ENCODE data around the gene ESRRG. TPM values are rescaled to one million over a fixed set of nuclear protein-coding genes. Genes with fewer than 3 reads are reported as not detected.

The ESRRG gene
- total and polyA plus RNA-seq, 2 donors (not counting 1 experiment from before 2014, with no cell fraction given), result 0.15 to 0.83 TPM

- no peaks in the 10 kb centered on the region for H4K20me1 ChIP-seq (ENCODE audit: control insufficient read depth, extremely low read depth, insufficient read depth, low read length)
- no peak overlapping the region for H2AFZ ChIP-seq (ENCODE audit: low read length)
- H3K4me2 ChIP-seq (ENCODE audit: extremely low read depth, insufficient read depth, low read length), result no peak overlapping the region
- H3K9ac ChIP-seq (ENCODE audit: insufficient read depth, low read length), result no peak overlapping the region
- H3K27me3 ChIP-seq (ENCODE audit: control insufficient read depth, insufficient read depth, low read length), result no peaks in the 10 kb centered on the region
- no peak for DNase-seq (ENCODE audit: low read depth in 2 of 2)
- H3K79me2 ChIP-seq (ENCODE audit: control insufficient read depth, insufficient read depth, low read length), result no peaks in the 10 kb centered on the region
- no peak overlapping the region for H3K4me3 ChIP-seq (replicated peaks in 1 of 4; ENCODE audit: control extremely low read depth in 1 of 4, insufficient read depth in 1 of 4, low read depth in 3 of 4, low read length in 4 of 4)
- H3K36me3 ChIP-seq (ENCODE audit: control insufficient read depth, insufficient read depth, low read length), result no peaks in the 10 kb centered on the region
- no peak overlapping the region for H3K27ac ChIP-seq (ENCODE audit: insufficient read depth, low read length)
- no peaks in the 10 kb centered on the region for H3K4me1 ChIP-seq (ENCODE audit: control insufficient read depth, extremely low read depth, insufficient read depth, low read length)
- no peak for TF ChIP-seq CTCF (conservative IDR thresholded peaks at IDR 0.05 in 1 of 2, IDR thresholded peaks at IDR 0.05 in 1 of 2; ENCODE audit: low read depth in 1 of 2, low read length in 2 of 2)
- no peak for TF ChIP-seq EZH2 (IDR thresholded peaks at IDR 0.05; ENCODE audit: low read length, missing control alignments)
- no peaks in the 10 kb centered on the region for H3K9me3 ChIP-seq (ENCODE audit: control insufficient read depth, insufficient read depth, low read depth, low read length)
These were observed 180.5 kb downstream of the ESRRG start for GRCh38 chr1:216542741-216543140.

- H3K36me3 ChIP-seq (ENCODE audit: control insufficient read depth, insufficient read depth, low read length), result no peaks in the 10 kb centered on the region
- no peak overlapping the region for H3K9ac ChIP-seq (ENCODE audit: insufficient read depth, low read length)
- H2AFZ ChIP-seq (ENCODE audit: low read length), result no peak overlapping the region
- H3K4me3 ChIP-seq (replicated peaks in 1 of 4; ENCODE audit: control extremely low read depth in 1 of 4, insufficient read depth in 1 of 4, low read depth in 3 of 4, low read length in 4 of 4), result no peak overlapping the region
- H4K20me1 ChIP-seq (ENCODE audit: control insufficient read depth, extremely low read depth, insufficient read depth, low read length), result no peaks in the 10 kb centered on the region
- no peaks in the 10 kb centered on the region for H3K4me1 ChIP-seq (ENCODE audit: control insufficient read depth, extremely low read depth, insufficient read depth, low read length)
- H3K27me3 ChIP-seq (ENCODE audit: control insufficient read depth, insufficient read depth, low read length), result no peaks in the 10 kb centered on the region
- no peak overlapping the region for H3K27ac ChIP-seq (ENCODE audit: insufficient read depth, low read length)
- no peak overlapping the region for H3K4me2 ChIP-seq (ENCODE audit: extremely low read depth, insufficient read depth, low read length)
- H3K9me3 ChIP-seq (ENCODE audit: control insufficient read depth, insufficient read depth, low read depth, low read length), result no peaks in the 10 kb centered on the region
- no peaks in the 10 kb centered on the region for H3K79me2 ChIP-seq (ENCODE audit: control insufficient read depth, insufficient read depth, low read length)
- no peak for DNase-seq (ENCODE audit: low read depth in 2 of 2)
- TF ChIP-seq CTCF (conservative IDR thresholded peaks at IDR 0.05 in 1 of 2, IDR thresholded peaks at IDR 0.05 in 1 of 2; ENCODE audit: low read depth in 1 of 2, low read length in 2 of 2) (no peak), EZH2 (IDR thresholded peaks at IDR 0.05; ENCODE audit: low read length, missing control alignments) (no peak)
These were observed 181.0 kb downstream of the ESRRG start for GRCh38 chr1:216542263-216542662.

- Histone ChIP-seq H2AFZ (ENCODE audit: low read length) (no peak overlapping the region), H3K9me3 (ENCODE audit: control insufficient read depth, insufficient read depth, low read depth, low read length) (no peaks in the 10 kb centered on the region), H3K9ac (ENCODE audit: insufficient read depth, low read length) (no peak overlapping the region), H3K4me1 (ENCODE audit: control insufficient read depth, extremely low read depth, insufficient read depth, low read length) (peaks cover 2% of the 10 kb centered on the region), H3K36me3 (ENCODE audit: control insufficient read depth, insufficient read depth, low read length) (no peaks in the 10 kb centered on the region), H3K4me3 (replicated peaks in 1 of 4; ENCODE audit: control extremely low read depth in 1 of 4, insufficient read depth in 1 of 4, low read depth in 3 of 4, low read length in 4 of 4) (no peak overlapping the region), H3K27ac (ENCODE audit: insufficient read depth, low read length) (no peak overlapping the region), H3K79me2 (ENCODE audit: control insufficient read depth, insufficient read depth, low read length) (no peaks in the 10 kb centered on the region), H4K20me1 (ENCODE audit: control insufficient read depth, extremely low read depth, insufficient read depth, low read length) (no peaks in the 10 kb centered on the region), H3K27me3 (ENCODE audit: control insufficient read depth, insufficient read depth, low read length) (no peaks in the 10 kb centered on the region), H3K4me2 (ENCODE audit: extremely low read depth, insufficient read depth, low read length) (no peak overlapping the region)
- no peak for DNase-seq (ENCODE audit: low read depth in 2 of 2)
- TF ChIP-seq EZH2 (IDR thresholded peaks at IDR 0.05; ENCODE audit: low read length, missing control alignments) (no peak), CTCF (conservative IDR thresholded peaks at IDR 0.05 in 1 of 2, IDR thresholded peaks at IDR 0.05 in 1 of 2; ENCODE audit: low read depth in 1 of 2, low read length in 2 of 2) (no peak)
These were observed 187.5 kb downstream of the ESRRG start for GRCh38 chr1:216535751-216536150.

All from fibroblast of lung (primary cell).